GM12874 (cell line): ENCODE data around the gene DLX6.

ENCODE experiments used
- CTCF ChIP-seq: IDR thresholded peaks from 2 replicates; pipeline ENCODE4 v1.5.1; 2011; ENCODE audit warnings: low read depth, mild to moderate bottlenecking, control low read depth, low read length, moderate library complexity; ENCODE audit not compliant: insufficient read depth

Gene DLX6

GRCh38 chr7:97013845-97014134 lies 8.4 kb downstream of the DLX6 start:
- no peak for TF ChIP-seq CTCF

GRCh38 chr7:97014145-97014750 lies 8.9 kb downstream of the DLX6 start:
- no peak for TF ChIP-seq CTCF

DNA sequence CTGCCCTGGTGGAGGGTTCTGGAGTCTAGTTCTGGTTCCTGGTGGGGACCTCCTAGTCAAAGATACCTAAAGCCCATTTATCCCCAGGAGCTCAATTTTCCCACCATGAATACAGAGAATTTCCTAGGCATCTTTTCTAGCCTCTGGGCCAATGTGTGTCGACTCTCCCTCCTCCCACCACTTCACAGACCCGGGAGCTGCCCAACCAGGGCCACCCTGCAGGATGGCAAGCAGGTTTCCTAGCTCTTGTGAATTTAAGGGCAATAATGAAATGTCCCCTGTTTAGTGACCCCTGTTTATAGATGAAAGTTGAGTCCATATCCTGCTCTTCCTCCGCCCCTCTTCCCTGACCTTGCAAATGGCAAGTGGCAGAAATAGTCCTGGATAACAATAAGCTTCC lies 9.9 kb downstream of the DLX6 start:
- TF ChIP-seq CTCF, result no peak

- TF ChIP-seq CTCF, result no peak
Observed at GRCh38 chr7:97015756-97016380, 10.5 kb downstream of the DLX6 start.

- no peak for TF ChIP-seq CTCF
Observed at GRCh38 chr7:97016381-97017191, 11.2 kb downstream of the DLX6 start.

- TF ChIP-seq CTCF, result no peak
Observed at GRCh38 chr7:97017192-97018125, 12.1 kb downstream of the DLX6 start.

DNA sequence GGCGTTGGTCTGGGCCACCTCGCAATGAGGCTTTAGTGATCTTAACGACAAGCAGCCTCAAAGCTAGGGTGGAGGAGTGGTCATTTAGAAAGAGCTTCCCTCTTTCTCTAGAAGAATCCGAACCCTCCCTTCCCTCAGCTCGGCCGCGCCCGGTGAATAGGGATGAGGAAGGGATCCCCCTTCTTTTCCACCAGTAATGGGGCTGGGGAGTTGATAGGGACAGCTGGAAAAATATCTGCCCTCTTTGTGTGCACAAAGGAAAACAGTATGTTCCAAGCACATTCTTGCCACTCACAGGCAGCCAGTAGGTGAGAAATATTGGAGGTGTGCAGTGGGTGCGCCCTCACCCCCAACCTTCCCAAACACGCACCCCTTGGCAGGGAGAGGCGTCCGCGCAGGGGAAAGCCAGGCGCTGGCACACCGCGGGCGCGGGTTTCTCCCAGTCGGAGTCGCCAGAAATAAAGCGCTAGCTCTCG lies 12.8 kb downstream of the DLX6 start:
- TF ChIP-seq CTCF, result no peak
